ENCODE results near the gene KIRREL3.
A peak's percentile ranks its signal among the peaks of the same experiment; 100 is the strongest.

Gene KIRREL3

GRCh38 chr11:126817523-126818450 lies 182.8 kb downstream of the KIRREL3 start:
- Histone ChIP-seq H3K23ac (ENCODE audit: low read length) (no peak overlapping the region), H3K79me2 (ENCODE audit: control insufficient read depth, insufficient read depth, low read length) (no peaks in the 10 kb centered on the region), H4K5ac (ENCODE audit: low read length) (no peak overlapping the region), H3K27ac (ENCODE audit: low read depth, low read length) (no peak overlapping the region), H3K56ac (ENCODE audit: low read length) (no peak overlapping the region), H3K4me1 (ENCODE audit: control insufficient read depth, low read depth, low read length) (no peaks in the 10 kb centered on the region), H2BK15ac (replicated peaks; ENCODE audit: low read depth) (no peak overlapping the region), H3K4me2 (ENCODE audit: low read length) (no peak overlapping the region), H3K36me3 (ENCODE audit: control insufficient read depth, insufficient read depth, low read length) (no peaks in the 10 kb centered on the region), H2BK120ac (ENCODE audit: low read depth, low read length) (no peak overlapping the region), H3K9ac (ENCODE audit: low read length) (no peak overlapping the region), H2BK5ac (ENCODE audit: low read length) (no peak overlapping the region), H3K4ac (ENCODE audit: low read depth, low read length) (no peak overlapping the region), H4K8ac (ENCODE audit: low read depth, low read length) (no peak overlapping the region), H3K4me3 (ENCODE audit: low read length) (no peak overlapping the region), H2AK5ac (ENCODE audit: low read length) (no peak overlapping the region), H3K18ac (ENCODE audit: low read length) (no peak overlapping the region), H3K27me3 (ENCODE audit: insufficient read depth, low read length, poor library complexity) (no peaks in the 10 kb centered on the region), H3K79me1 (ENCODE audit: low read length) (no peaks in the 10 kb centered on the region)
- no CpG with 5 or more reads among the region's 11 CpGs for whole genome bisulfite sequencing (ENCODE audit: extremely low coverage, insufficient coverage, low lambda C conversion rate)
- DNase-seq, result no peak

- no CpG with 5 or more reads among the region's 1 CpG for WGBS (ENCODE audit: extremely low coverage, insufficient coverage, low lambda C conversion rate)
- H3K9ac ChIP-seq (ENCODE audit: low read length), result no peak overlapping the region
- no peak overlapping the region for H2BK15ac ChIP-seq (replicated peaks; ENCODE audit: low read depth)
- H3K36me3 ChIP-seq (ENCODE audit: control insufficient read depth, insufficient read depth, low read length), result no peaks in the 10 kb centered on the region
- H2BK120ac ChIP-seq (ENCODE audit: low read depth, low read length), result no peak overlapping the region
- H3K18ac ChIP-seq (ENCODE audit: low read length), result no peak overlapping the region
- H3K56ac ChIP-seq (ENCODE audit: low read length), result no peak overlapping the region
- no peaks in the 10 kb centered on the region for H3K79me1 ChIP-seq (ENCODE audit: low read length)
- no peak overlapping the region for H2BK5ac ChIP-seq (ENCODE audit: low read length)
- H3K27me3 ChIP-seq (ENCODE audit: insufficient read depth, low read length, poor library complexity), result no peaks in the 10 kb centered on the region
- H3K79me2 ChIP-seq (ENCODE audit: control insufficient read depth, insufficient read depth, low read length), result no peaks in the 10 kb centered on the region
- H3K4me1 ChIP-seq (ENCODE audit: control insufficient read depth, low read depth, low read length), result no peaks in the 10 kb centered on the region
- DNase-seq, result no peak
- no peak overlapping the region for H2AK5ac ChIP-seq (ENCODE audit: low read length)
- H4K5ac ChIP-seq (ENCODE audit: low read length), result no peak overlapping the region
- no peak overlapping the region for H3K27ac ChIP-seq (ENCODE audit: low read depth, low read length)
- no peak overlapping the region for H3K4me3 ChIP-seq (ENCODE audit: low read length)
- H3K4ac ChIP-seq (ENCODE audit: low read depth, low read length), result no peak overlapping the region
- H3K4me2 ChIP-seq (ENCODE audit: low read length), result no peak overlapping the region
- H4K8ac ChIP-seq (ENCODE audit: low read depth, low read length), result no peak overlapping the region
- no peak overlapping the region for H3K23ac ChIP-seq (ENCODE audit: low read length)
Measured at GRCh38 chr11:126817096-126817495, 183.5 kb downstream of the KIRREL3 start.

- Histone ChIP-seq H3K4ac (ENCODE audit: low read depth, low read length) (no peak overlapping the region), H3K23ac (ENCODE audit: low read length) (no peak overlapping the region), H3K56ac (ENCODE audit: low read length) (no peak overlapping the region), H2AK5ac (ENCODE audit: low read length) (no peak overlapping the region), H3K18ac (ENCODE audit: low read length) (no peak overlapping the region), H3K27me3 (ENCODE audit: insufficient read depth, low read length, poor library complexity) (no peaks in the 10 kb centered on the region), H3K4me3 (ENCODE audit: low read length) (no peak overlapping the region), H3K79me1 (ENCODE audit: low read length) (no peaks in the 10 kb centered on the region), H4K5ac (ENCODE audit: low read length) (no peak overlapping the region), H2BK15ac (replicated peaks; ENCODE audit: low read depth) (no peak overlapping the region), H3K4me1 (ENCODE audit: control insufficient read depth, low read depth, low read length) (no peaks in the 10 kb centered on the region), H3K79me2 (ENCODE audit: control insufficient read depth, insufficient read depth, low read length) (no peaks in the 10 kb centered on the region), H3K4me2 (ENCODE audit: low read length) (no peak overlapping the region), H3K36me3 (ENCODE audit: control insufficient read depth, insufficient read depth, low read length) (no peaks in the 10 kb centered on the region), H2BK5ac (ENCODE audit: low read length) (no peak overlapping the region), H2BK120ac (ENCODE audit: low read depth, low read length) (no peak overlapping the region), H3K27ac (ENCODE audit: low read depth, low read length) (no peak overlapping the region), H4K8ac (ENCODE audit: low read depth, low read length) (no peak overlapping the region), H3K9ac (ENCODE audit: low read length) (no peak overlapping the region)
- DNase-seq, result peak; percentile 32
- no CpG with 5 or more reads among the region's 6 CpGs for WGBS (ENCODE audit: extremely low coverage, insufficient coverage, low lambda C conversion rate)
Measured at GRCh38 chr11:126816645-126817044, 183.9 kb downstream of the KIRREL3 start.

- no peaks in the 10 kb centered on the region for H3K79me2 ChIP-seq (ENCODE audit: control insufficient read depth, insufficient read depth, low read length)
- no peak for DNase-seq
Measured at GRCh38 chr11:126815111-126815510, 185.5 kb downstream of the KIRREL3 start.

GRCh38 chr11:126810776-126811175 lies 189.8 kb downstream of the KIRREL3 start:
- H4K5ac ChIP-seq (ENCODE audit: low read length), result no peak overlapping the region
- no peak overlapping the region for H3K23ac ChIP-seq (ENCODE audit: low read length)
- H3K4me1 ChIP-seq (ENCODE audit: control insufficient read depth, low read depth, low read length), result peaks cover 4% of the 10 kb centered on the region
- no peaks in the 10 kb centered on the region for H3K79me2 ChIP-seq (ENCODE audit: control insufficient read depth, insufficient read depth, low read length)
- no peak overlapping the region for H2BK120ac ChIP-seq (ENCODE audit: low read depth, low read length)
- H3K4me3 ChIP-seq (ENCODE audit: low read length), result no peak overlapping the region
- H3K27me3 ChIP-seq (ENCODE audit: insufficient read depth, low read length, poor library complexity), result no peaks in the 10 kb centered on the region
- no peak overlapping the region for H3K9ac ChIP-seq (ENCODE audit: low read length)
- no peak overlapping the region for H3K4me2 ChIP-seq (ENCODE audit: low read length)
- H4K8ac ChIP-seq (ENCODE audit: low read depth, low read length), result no peak overlapping the region
- H3K4ac ChIP-seq (ENCODE audit: low read depth, low read length), result no peak overlapping the region
- no peak overlapping the region for H3K27ac ChIP-seq (ENCODE audit: low read depth, low read length)
- H2BK5ac ChIP-seq (ENCODE audit: low read length), result no peak overlapping the region
- H2BK15ac ChIP-seq (replicated peaks; ENCODE audit: low read depth), result no peak overlapping the region
- H3K56ac ChIP-seq (ENCODE audit: low read length), result no peak overlapping the region
- H2AK5ac ChIP-seq (ENCODE audit: low read length), result no peak overlapping the region
- H3K79me1 ChIP-seq (ENCODE audit: low read length), result no peaks in the 10 kb centered on the region
- no CpG with 5 or more reads among the region's 7 CpGs for WGBS (ENCODE audit: extremely low coverage, insufficient coverage, low lambda C conversion rate)
- H3K36me3 ChIP-seq (ENCODE audit: control insufficient read depth, insufficient read depth, low read length), result no peaks in the 10 kb centered on the region
- no peak overlapping the region for H3K18ac ChIP-seq (ENCODE audit: low read length)
- DNase-seq, result no peak

More at GRCh38 chr11:126815111-126815510, 185.5 kb downstream of the KIRREL3 start:
- Histone ChIP-seq H3K9ac (ENCODE audit: low read length) (no peak overlapping the region), H2AK5ac (ENCODE audit: low read length) (no peak overlapping the region), H2BK120ac (ENCODE audit: low read depth, low read length) (no peak overlapping the region), H2BK15ac (replicated peaks; ENCODE audit: low read depth) (no peak overlapping the region), H3K18ac (ENCODE audit: low read length) (no peak overlapping the region), H4K5ac (ENCODE audit: low read length) (no peak overlapping the region), H2BK5ac (ENCODE audit: low read length) (no peak overlapping the region), H3K4me1 (ENCODE audit: control insufficient read depth, low read depth, low read length) (peaks cover 2% of the 10 kb centered on the region), H3K23ac (ENCODE audit: low read length) (no peak overlapping the region), H3K4me2 (ENCODE audit: low read length) (no peak overlapping the region), H3K36me3 (ENCODE audit: control insufficient read depth, insufficient read depth, low read length) (no peaks in the 10 kb centered on the region), H3K4ac (ENCODE audit: low read depth, low read length) (no peak overlapping the region), H4K8ac (ENCODE audit: low read depth, low read length) (no peak overlapping the region), H3K27me3 (ENCODE audit: insufficient read depth, low read length, poor library complexity) (no peaks in the 10 kb centered on the region), H3K27ac (ENCODE audit: low read depth, low read length) (no peak overlapping the region), H3K4me3 (ENCODE audit: low read length) (no peak overlapping the region), H3K79me1 (ENCODE audit: low read length) (no peaks in the 10 kb centered on the region), H3K56ac (ENCODE audit: low read length) (no peak overlapping the region)
- no CpG with 5 or more reads among the region's 4 CpGs for WGBS (ENCODE audit: extremely low coverage, insufficient coverage, low lambda C conversion rate)
